Purkinje cell (primary cell): ENCODE data around the gene MYT1. TPM values are rescaled to one million over a fixed set of nuclear protein-coding genes. Genes with fewer than 3 reads are reported as not detected.

ENCODE experiments used
- polyA plus RNA-seq: library from polyadenylated mRNA; unstranded; fragments of >200 nt; fragmentation: Nextera tagmentation; gene quantifications from 2 replicates; pipeline ENCODE4 v1.2.1, GENCODE V29; 2014

Gene MYT1
- 0.75 and 2.0 TPM in 2 replicates for polyA plus RNA-seq

GRCh38 chr20:64164123-64164836 lies at the start of gene MYT1:
MYT1 (plus strand) TSS chr20:64164452; CDS start chr20:64198862, 34,410 bp downstream.

GRCh38 chr20:64255361-64256281 lies 91.4 kb downstream of the MYT1 start, which contains the start of gene PCMTD2:
PCMTD2 (plus strand) TSS chr20:64255748; CDS start chr20:64259966, 4,218 bp downstream.

Other genes starting within 250 kb of the MYT1 start
- 3.1 and 5.6 TPM in 2 replicates for gene UCKL1, start 208.0 kb upstream of the MYT1 start, polyA plus RNA-seq
- 0.05 and 0.06 TPM in 2 replicates for gene ZNF512B, start 194.5 kb upstream of the MYT1 start, polyA plus RNA-seq
- 0.25 and 0.73 TPM in 2 replicates for gene SAMD10, start 184.8 kb upstream of the MYT1 start, polyA plus RNA-seq
- gene PRPF6, start 183.3 kb upstream of the MYT1 start, polyA plus RNA-seq, result 11.7 and 17.3 TPM in 2 replicates
- gene C20orf204, start 128.3 kb upstream of the MYT1 start, polyA plus RNA-seq, result not detected in 2 replicates
- gene SOX18, start 114.8 kb upstream of the MYT1 start, polyA plus RNA-seq, result 0.29 TPM in 1 of 2 replicates, not detected in the other
- gene TCEA2, start 101.3 kb upstream of the MYT1 start, polyA plus RNA-seq, result 42.6 and 72.7 TPM in 2 replicates
- 0.36 TPM in 1 of 2 replicates, not detected in the other for gene RGS19, start 84.9 kb upstream of the MYT1 start, polyA plus RNA-seq
- gene OPRL1, start 84.4 kb upstream of the MYT1 start, polyA plus RNA-seq, result 0.13 TPM in 1 of 2 replicates, not detected in the other
- not detected in 2 replicates for gene LKAAEAR1, start 80.1 kb upstream of the MYT1 start, polyA plus RNA-seq
- not detected in 2 replicates for gene NPBWR2, start 56.9 kb upstream of the MYT1 start, polyA plus RNA-seq
- gene PCMTD2, start 91.3 kb downstream of the MYT1 start, polyA plus RNA-seq, result 20.9 and 22.6 TPM in 2 replicates